PC-9 (cell line): Measurements from ENCODE around the gene ZDHHC14.

Experiments used
- EZH2 ChIP-seq: fragments of 200-600 bp; sonication (generic); IDR thresholded peaks from 2 replicates; pipeline ENCODE4 v1.8.0; 2017; ENCODE audit warnings: antibody characterized with exemption, low read depth
- TF ChIP-seq, protein P1 (sequence below): fragments of 200-600 bp; sonication (generic); conservative IDR thresholded peaks from 2 replicates; pipeline ENCODE4 v1.6.1; 2017; ENCODE audit warnings: mixed run types, antibody characterized with exemption, mild to moderate bottlenecking, moderate library complexity

DNA sequence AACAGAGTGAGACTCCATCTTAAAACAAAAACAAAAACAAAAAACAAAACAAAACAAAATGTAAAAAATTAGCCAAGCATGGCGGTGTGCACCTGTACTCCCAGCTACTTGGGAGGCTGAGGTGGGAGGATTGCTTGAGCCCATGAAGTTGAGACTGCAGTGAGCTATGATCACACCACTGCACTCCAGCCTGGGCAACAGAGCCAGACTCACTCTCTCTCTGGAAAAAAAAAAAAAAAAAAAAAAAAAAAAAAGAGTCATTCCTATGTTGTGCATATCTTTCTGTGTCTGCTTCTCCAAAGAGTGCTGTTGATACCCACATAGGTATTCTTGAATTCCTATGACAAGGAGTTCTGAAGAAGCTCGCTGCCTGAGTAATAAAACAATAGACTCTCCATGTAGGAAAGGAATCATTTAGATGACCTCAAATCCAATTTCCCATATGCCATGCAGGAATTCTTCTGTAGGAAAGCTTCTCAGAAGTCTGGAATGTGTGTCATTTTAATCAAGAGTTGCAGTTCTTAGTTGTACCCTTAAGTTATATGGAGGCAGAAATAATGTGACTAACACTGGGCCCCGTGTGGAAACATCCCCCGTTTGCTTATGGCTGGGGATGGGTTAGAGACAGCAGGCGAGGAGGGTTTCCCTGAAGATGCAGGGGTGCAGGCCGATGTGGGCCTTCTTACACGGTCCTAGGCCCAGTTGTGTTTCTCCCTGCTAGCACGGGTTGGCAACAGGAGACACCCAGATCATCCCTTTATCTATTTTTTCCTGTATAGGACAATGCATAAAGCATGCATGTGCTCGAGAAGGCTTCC is 79.4 kb downstream of the ZDHHC14 start:
- TF ChIP-seq, protein P1, sequence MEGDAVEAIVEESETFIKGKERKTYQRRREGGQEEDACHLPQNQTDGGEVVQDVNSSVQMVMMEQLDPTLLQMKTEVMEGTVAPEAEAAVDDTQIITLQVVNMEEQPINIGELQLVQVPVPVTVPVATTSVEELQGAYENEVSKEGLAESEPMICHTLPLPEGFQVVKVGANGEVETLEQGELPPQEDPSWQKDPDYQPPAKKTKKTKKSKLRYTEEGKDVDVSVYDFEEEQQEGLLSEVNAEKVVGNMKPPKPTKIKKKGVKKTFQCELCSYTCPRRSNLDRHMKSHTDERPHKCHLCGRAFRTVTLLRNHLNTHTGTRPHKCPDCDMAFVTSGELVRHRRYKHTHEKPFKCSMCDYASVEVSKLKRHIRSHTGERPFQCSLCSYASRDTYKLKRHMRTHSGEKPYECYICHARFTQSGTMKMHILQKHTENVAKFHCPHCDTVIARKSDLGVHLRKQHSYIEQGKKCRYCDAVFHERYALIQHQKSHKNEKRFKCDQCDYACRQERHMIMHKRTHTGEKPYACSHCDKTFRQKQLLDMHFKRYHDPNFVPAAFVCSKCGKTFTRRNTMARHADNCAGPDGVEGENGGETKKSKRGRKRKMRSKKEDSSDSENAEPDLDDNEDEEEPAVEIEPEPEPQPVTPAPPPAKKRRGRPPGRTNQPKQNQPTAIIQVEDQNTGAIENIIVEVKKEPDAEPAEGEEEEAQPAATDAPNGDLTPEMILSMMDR, result no peak
- no peak for TF ChIP-seq EZH2
